K562 (cell line): Measurements from ENCODE around the gene KNDC1. TPM values are rescaled to one million over a fixed set of nuclear protein-coding genes. Genes with fewer than 3 reads are reported as not detected.

ENCODE experiments used
- ATAC-seq: fragments of 200-7000 bp; cut with Tn5 transposase; 3 replicates; pipeline ENCODE4 v1.9.1; 2020; ENCODE audit warnings: moderate library complexity
- BruUV-seq: library from RNA; stranded (reverse); fragments of 400-500 nt; replicated peaks from 2 replicates; lab custom pipeline; 2021; lab: Mats Ljungman, UMichigan
- CTCF ChIA-PET: fragments of 300-600 bp; formaldehyde crosslinking; extraction: SDS; loops from one replicate; lab custom pipeline; 2021; ENCODE audit warnings: low intra/inter-chr PET ratio; lab: Yijun Ruan, JAX
- POLR2A ChIA-PET: fragments of 300-600, 350-650 bp; sonication (Branson Sonifier 250); formaldehyde crosslinking; extraction: SDS; loops from one replicate; lab custom pipeline; 2021; ENCODE audit warnings: antibody characterized with exemption, inconsistent platforms; lab: Yijun Ruan, JAX
- DNase-seq, 4 experiments: peaks; one replicate each; pipeline versions ENCODE4 v3.0.0 to v3.0.0-alpha.2; 2011 to 2018; ENCODE audit warnings: low spot score in 3 of 4, mixed read lengths in 3 of 4; ENCODE audit errors: extremely low read depth in 1 of 4
- FAIRE-seq: peaks from 2 replicates; lab custom pipeline; 2011; peaks lifted over from hg19 to GRCh38; lab: Jason Lieb, UNC
- H2AFZ ChIP-seq: 2 replicates; pipeline ENCODE4 v1.6.0; 2011; ENCODE audit warnings: low read depth, low read length, control low read depth, inconsistent platforms
- H3K27ac ChIP-seq: fragments of 200-600 bp; 3 replicates; pipeline ENCODE4 v1.8.0; 2011; ENCODE audit warnings: low read depth, mild to moderate bottlenecking, control low read depth, inconsistent platforms, low read length, moderate library complexity, mixed read lengths; ENCODE audit errors: extremely low read depth
- H3K27me3 ChIP-seq, 2 experiments: fragments of 300-600 bp in 1 of 2; 2 replicates in 1 of 2; 3 replicates in 1 of 2; pipeline versions ENCODE4 v1.6.0 to v1.8.0; 2011; ENCODE audit warnings: inconsistent platforms in 2 of 2, low read length in 2 of 2, mild to moderate bottlenecking in 1 of 2, mixed read lengths in 1 of 2, moderate library complexity in 1 of 2; ENCODE audit not compliant: control insufficient read depth in 2 of 2, insufficient read depth in 2 of 2
- H3K36me3 ChIP-seq: fragments of 300-600 bp; 3 replicates; pipeline ENCODE4 v1.8.0; 2011; ENCODE audit warnings: mild to moderate bottlenecking, low read length, inconsistent platforms; ENCODE audit not compliant: control insufficient read depth, insufficient read depth
- H3K4me1 ChIP-seq, 2 experiments: fragments of 200-600 bp in 1 of 2; replicated peaks in 1 of 2; 2 replicates in 1 of 2; 3 replicates in 1 of 2; pipeline versions ENCODE4 v1.5.1 to v1.8.0; 2011; ENCODE audit warnings: inconsistent platforms in 2 of 2, low read length in 2 of 2, mild to moderate bottlenecking in 1 of 2, mixed read lengths in 1 of 2, moderate library complexity in 1 of 2; ENCODE audit not compliant: control insufficient read depth in 2 of 2, insufficient read depth in 2 of 2
- H3K4me2 ChIP-seq: 2 replicates; pipeline ENCODE4 v1.6.1; 2011; ENCODE audit warnings: low read length, control low read depth, inconsistent platforms, mixed read lengths; ENCODE audit not compliant: insufficient read depth
- H3K4me3 ChIP-seq: fragments of 200-600 bp; sonication (generic), shearing (Covaris generic); 2 replicates; pipeline ENCODE4 v1.5.1; 2016; ENCODE audit warnings: control low read depth, inconsistent platforms
- H3K79me2 ChIP-seq: fragments of 200-600 bp; 3 replicates; pipeline ENCODE4 v1.8.0; 2011; ENCODE audit warnings: low read length, inconsistent platforms; ENCODE audit not compliant: control insufficient read depth, insufficient read depth
- H3K9ac ChIP-seq, 2 experiments: 2 replicates each; pipeline versions ENCODE4 v1.6.0 to v1.6.1; 2011; ENCODE audit warnings: low read depth in 2 of 2, low read length in 2 of 2, control low read depth in 1 of 2, inconsistent platforms in 1 of 2, mild to moderate bottlenecking in 1 of 2, mixed read lengths in 1 of 2; ENCODE audit not compliant: insufficient read depth in 1 of 2
- H3K9me1 ChIP-seq: one replicate; pipeline ENCODE4 v1.6.0; 2011; ENCODE audit warnings: inconsistent platforms, mild to moderate bottlenecking, low read length, moderate library complexity; ENCODE audit not compliant: control insufficient read depth, insufficient read depth
- H3K9me3 ChIP-seq: replicated peaks from 2 replicates; pipeline ENCODE4 v1.5.1; 2011; ENCODE audit warnings: low read depth, low read length, inconsistent platforms; ENCODE audit not compliant: control insufficient read depth, insufficient read depth
- H4K20me1 ChIP-seq: replicated peaks from 2 replicates; pipeline ENCODE4 v1.6.1; 2011; ENCODE audit warnings: low read length, inconsistent platforms, mixed read lengths; ENCODE audit not compliant: control insufficient read depth, insufficient read depth
- COPS2 ChIP-seq: fragments of 450-650 bp; conservative IDR thresholded peaks from 2 replicates; pipeline ENCODE4 v1.6.1; 2016; ENCODE audit warnings: mild to moderate bottlenecking, moderate library complexity
- FOXM1 ChIP-seq, 2 experiments: fragments of 450-650 bp in 1 of 2; sonication (generic) in 1 of 2; formaldehyde crosslinking in 1 of 2; IDR thresholded peaks; 2 replicates each; pipeline versions ENCODE4 v1.6.1 to v1.9.0; 2017 to 2022; ENCODE audit warnings: low read depth in 2 of 2, mild to moderate bottlenecking in 2 of 2, missing genetic modification reagents in 1 of 2, moderate library complexity in 1 of 2
- STAT5B ChIP-seq: fragments of 250-450 bp; sonication (Bioruptor Pico); IDR thresholded peaks from 2 replicates; pipeline ENCODE4 v1.8.0; 2021; ENCODE audit warnings: mild to moderate bottlenecking, inconsistent platforms
- TOE1 ChIP-seq, 2 experiments: fragments of 450-650 bp in 1 of 2; sonication (generic) in 1 of 2; formaldehyde crosslinking in 1 of 2; IDR thresholded peaks; 2 replicates each; pipeline versions ENCODE4 v1.7.1 to v1.8.0; 2016 to 2022; ENCODE audit warnings: borderline replicate concordance in 2 of 2, mild to moderate bottlenecking in 2 of 2, antibody characterized with exemption in 1 of 2, inconsistent platforms in 1 of 2, low read depth in 1 of 2, missing genetic modification reagents in 1 of 2, moderate library complexity in 1 of 2
- ZBTB7A ChIP-seq: IDR thresholded peaks from 2 replicates; pipeline ENCODE4 v1.6.1; 2011; ENCODE audit warnings: low read depth, mild to moderate bottlenecking, low read length, moderate library complexity, borderline replicate concordance; ENCODE audit not compliant: control insufficient read depth
- ZKSCAN3 ChIP-seq: fragments of 250-450 bp; sonication (Bioruptor Pico); IDR thresholded peaks from 2 replicates; pipeline ENCODE4 v1.4.0; 2020
- ZNF668 ChIP-seq: fragments of 250-450 bp; sonication (Bioruptor Pico); IDR thresholded peaks from 2 replicates; pipeline ENCODE4 v1.8.0; 2022; ENCODE audit warnings: mild to moderate bottlenecking, inconsistent platforms
- WGBS: fragments of 100-300 bp; shearing (Covaris generic); methylation state at CpG from one replicate; pipeline ENCODE4 v1.1.6; 2016; ENCODE audit warnings: low coverage, mixed read lengths; ENCODE audit not compliant: insufficient coverage; ENCODE audit errors: missing lambda C conversion rate; 5-methylcytosine and 5-hydroxymethylcytosine counted together
- in situ Hi-C: fragments of 300-500 bp; cut with MboI; formaldehyde crosslinking; loops from 4 replicates; pipeline ENCODE4 v1.15.0; 2018; ENCODE audit warnings: inconsistent platforms, mixed read lengths
- intact Hi-C: fragments of 100-400 bp; cut with micrococcal nuclease; formaldehyde crosslinking; loops from 2 replicates; pipeline ENCODE4 v1.14.2; 2022
- polyA plus RNA-seq, 8 experiments: library from polyadenylated mRNA; depleted of rRNA in 4 of 8; stranded (reverse) in 5 of 8; unstranded in 3 of 8; fragments of >200 nt; fragmentation: Nextera tagmentation in 2 of 8; fragmentation: Illumina TruSeq in 1 of 8; extraction: Ambion mirVana in 2 of 8; extraction: Trizol in 1 of 8; gene quantifications; 2 replicates each; pipeline versions ENCODE4 v1.2.1 to v1.2.3, GENCODE V29; 2011 to 2014; ENCODE audit warnings: inconsistent platforms in 1 of 8, missing spikeins in 1 of 8
- total RNA-seq, 7 experiments: library from RNA; depleted of rRNA in 6 of 7; stranded (reverse); fragments of >200 nt in 6 of 7; fragmentation: Illumina TruSeq in 2 of 7; extraction: Trizol in 2 of 7; gene quantifications; 2 replicates each; pipeline versions ENCODE4 v1.2.1 to v1.2.3, GENCODE V29; 2011 to 2021; ENCODE audit warnings: low replicate concordance in 1 of 7
- TF ChIP-seq, protein P1 (sequence below): fragments of 450-650 bp; IDR thresholded peaks from 2 replicates; pipeline ENCODE4 v1.6.1; 2014; ENCODE audit warnings: low read depth, mild to moderate bottlenecking, moderate library complexity, borderline replicate concordance
- TF ChIP-seq, protein P2 (sequence below): sonication (generic); formaldehyde crosslinking; IDR thresholded peaks from 2 replicates; pipeline ENCODE4 v1.8.0; 2022; ENCODE audit warnings: mild to moderate bottlenecking, missing genetic modification reagents, borderline replicate concordance

Gene KNDC1
- total and polyA plus RNA-seq, 9 of the 15 experiments (the other 6 are each of a cell fraction or from before 2014, with no cell fraction given), result 0.07 to 0.26 (median 0.11) TPM; not detected in 6

- WGBS, result 0% methylated on average over 9 of the region's 9 CpGs
- POLR2A ChIA-PET, result no interaction called here
Observed at GRCh38 chr10:133151543-133151972, 8.5 kb upstream of the KNDC1 start.

More at GRCh38 chr10:133151543-133151972, 8.5 kb upstream of the KNDC1 start:
- Histone ChIP-seq H3K27ac (no peak overlapping the region), H3K9ac (no peak overlapping the region), H4K20me1 (no peaks in the 10 kb centered on the region; the same call in 1 of the 2 replicates), H3K27me3 (peaks cover 8 to 20% of the 10 kb centered on the region in 2 experiments; a peak in 3 of 5 replicates), H3K4me3 (no peak overlapping the region), H3K9me3 (no peaks in the 10 kb centered on the region; the same call in 1 of the 2 replicates), H2AFZ (no peak overlapping the region), H3K4me1 (no peaks in the 10 kb centered on the region), H3K9me1 (no peaks in the 10 kb centered on the region)
- no peak for FAIRE-seq
- DNase-seq, result no peak
- intact Hi-C loops, result no loop called here
- no peak for ATAC-seq
- no TSS peak for BruUV-seq
- in situ Hi-C loops, result no loop called here
- CTCF ChIA-PET, result no interaction called here
- TF ChIP-seq ZNF668, result no peak
- no peak for TF ChIP-seq COPS2
- no peak for TF ChIP-seq STAT5B (CRISPR knock-in tag)
- TF ChIP-seq, protein P1, sequence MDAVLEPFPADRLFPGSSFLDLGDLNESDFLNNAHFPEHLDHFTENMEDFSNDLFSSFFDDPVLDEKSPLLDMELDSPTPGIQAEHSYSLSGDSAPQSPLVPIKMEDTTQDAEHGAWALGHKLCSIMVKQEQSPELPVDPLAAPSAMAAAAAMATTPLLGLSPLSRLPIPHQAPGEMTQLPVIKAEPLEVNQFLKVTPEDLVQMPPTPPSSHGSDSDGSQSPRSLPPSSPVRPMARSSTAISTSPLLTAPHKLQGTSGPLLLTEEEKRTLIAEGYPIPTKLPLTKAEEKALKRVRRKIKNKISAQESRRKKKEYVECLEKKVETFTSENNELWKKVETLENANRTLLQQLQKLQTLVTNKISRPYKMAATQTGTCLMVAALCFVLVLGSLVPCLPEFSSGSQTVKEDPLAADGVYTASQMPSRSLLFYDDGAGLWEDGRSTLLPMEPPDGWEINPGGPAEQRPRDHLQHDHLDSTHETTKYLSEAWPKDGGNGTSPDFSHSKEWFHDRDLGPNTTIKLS, result no peak
- no peak for TF ChIP-seq ZKSCAN3 (CRISPR knock-in tag)
- no peak for TF ChIP-seq ZBTB7A
- TF ChIP-seq, protein P2, sequence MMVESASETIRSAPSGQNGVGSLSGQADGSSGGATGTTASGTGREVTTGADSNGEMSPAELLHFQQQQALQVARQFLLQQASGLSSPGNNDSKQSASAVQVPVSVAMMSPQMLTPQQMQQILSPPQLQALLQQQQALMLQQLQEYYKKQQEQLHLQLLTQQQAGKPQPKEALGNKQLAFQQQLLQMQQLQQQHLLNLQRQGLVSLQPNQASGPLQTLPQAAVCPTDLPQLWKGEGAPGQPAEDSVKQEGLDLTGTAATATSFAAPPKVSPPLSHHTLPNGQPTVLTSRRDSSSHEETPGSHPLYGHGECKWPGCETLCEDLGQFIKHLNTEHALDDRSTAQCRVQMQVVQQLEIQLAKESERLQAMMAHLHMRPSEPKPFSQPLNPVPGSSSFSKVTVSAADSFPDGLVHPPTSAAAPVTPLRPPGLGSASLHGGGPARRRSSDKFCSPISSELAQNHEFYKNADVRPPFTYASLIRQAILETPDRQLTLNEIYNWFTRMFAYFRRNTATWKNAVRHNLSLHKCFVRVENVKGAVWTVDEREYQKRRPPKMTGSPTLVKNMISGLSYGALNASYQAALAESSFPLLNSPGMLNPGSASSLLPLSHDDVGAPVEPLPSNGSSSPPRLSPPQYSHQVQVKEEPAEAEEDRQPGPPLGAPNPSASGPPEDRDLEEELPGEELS (CRISPR knock-in tag), result no peak
- no peak for TF ChIP-seq TOE1 (IDR thresholded peaks at IDR 0.05; ENCODE audit: borderline replicate concordance)
- no peak for TF ChIP-seq TOE1 (CRISPR knock-in tag; IDR thresholded peaks at IDR 0.05; ENCODE audit: borderline replicate concordance, low read depth)
- no peak for TF ChIP-seq FOXM1 (IDR thresholded peaks at IDR 0.05; ENCODE audit: low read depth)
- TF ChIP-seq FOXM1 (CRISPR knock-in tag; IDR thresholded peaks at IDR 0.05; ENCODE audit: low read depth), result no peak
- TF ChIP-seq, all 486 proteins: peak for 0
- no peak overlapping the region for H3K4me2 ChIP-seq
- H3K79me2 ChIP-seq, result no peaks in the 10 kb centered on the region
- H3K36me3 ChIP-seq, result no peaks in the 10 kb centered on the region
